GM19397 (cell line): ENCODE results near the gene SCN2A.

ENCODE experiments used
- ATAC-seq: cut with Tn5 transposase; IDR thresholded peaks from one replicate; pipeline ENCODE4 v1.9.1; 2021; ENCODE audit warnings: mild to moderate bottlenecking, moderate library complexity; ENCODE audit not compliant: unreplicated experiment

SCN2A gene

DNA sequence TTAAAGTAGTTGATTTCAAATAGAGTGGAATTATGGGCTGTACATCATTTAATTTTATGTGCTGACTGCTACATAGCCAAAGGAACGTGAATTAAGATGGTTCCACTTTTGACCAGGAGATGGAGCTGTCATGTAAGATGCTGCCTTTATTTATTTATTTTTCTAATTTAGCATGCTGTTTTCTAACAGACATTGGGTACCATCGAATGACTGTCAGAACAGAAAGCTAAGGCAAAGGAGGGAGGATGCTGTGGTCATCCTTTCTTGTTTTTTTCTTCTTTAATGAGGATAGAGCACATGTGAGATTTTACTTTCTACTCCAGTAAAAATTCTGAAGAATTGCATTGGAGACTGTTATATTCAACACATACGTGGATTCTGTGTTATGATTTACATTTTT lies at the start of gene SCN2A:
Gene SCN2A, plus strand, starts transcription at position 185 of the 400 bp plus-strand sequence. CDS start 56,410 bp downstream, outside the sequence.
- ATAC-seq: peak; percentile 50

DNA sequence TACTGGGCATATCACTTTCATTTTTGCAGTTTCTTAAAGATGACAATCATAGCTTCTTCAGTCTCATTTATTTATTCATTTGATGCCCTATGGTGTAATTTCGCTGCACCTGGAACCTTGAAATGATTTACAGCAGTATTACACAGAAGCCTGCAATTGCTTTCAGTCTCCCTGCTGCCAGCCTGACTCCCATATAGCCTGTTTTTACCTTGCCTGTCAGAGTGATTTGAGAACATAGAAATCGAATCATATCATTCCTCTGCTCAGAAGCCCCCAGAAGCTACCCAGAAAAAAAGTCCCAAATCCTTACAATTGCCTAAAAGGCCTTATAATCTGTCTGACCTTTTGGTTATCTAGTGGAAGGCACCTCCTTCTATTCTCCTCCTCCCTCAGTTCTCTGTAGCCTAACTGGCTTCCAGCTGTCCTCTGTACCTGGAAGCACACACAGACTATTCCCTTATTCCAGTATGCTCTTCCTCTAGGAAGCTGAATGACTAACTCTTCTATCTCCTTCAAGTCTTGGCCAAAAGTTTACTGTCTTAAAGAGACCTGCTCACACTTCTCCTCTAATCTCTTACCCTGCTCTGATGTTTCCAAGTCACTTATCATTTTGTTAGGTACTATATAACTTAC lies 48.0 kb upstream of the SCN2A start:
- no peak for ATAC-seq

DNA sequence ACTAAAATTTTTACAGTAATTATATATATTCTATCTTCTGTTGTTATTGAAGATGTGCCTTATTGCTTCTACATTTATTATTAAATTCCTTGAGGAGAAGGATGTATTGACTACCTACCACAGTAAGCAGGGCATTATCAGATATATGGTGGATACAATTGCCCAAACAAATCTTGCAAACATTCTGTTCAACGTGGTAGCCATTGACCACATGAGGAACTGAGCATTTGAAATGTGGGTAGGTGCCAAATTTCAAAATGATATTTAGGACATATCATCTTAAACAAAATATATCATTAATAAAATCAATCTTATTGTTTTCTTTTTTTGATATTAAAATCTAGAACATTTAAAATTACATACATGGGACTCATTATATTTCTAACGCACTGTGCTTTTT lies 46.5 kb upstream of the SCN2A start:
- no peak for ATAC-seq

DNA sequence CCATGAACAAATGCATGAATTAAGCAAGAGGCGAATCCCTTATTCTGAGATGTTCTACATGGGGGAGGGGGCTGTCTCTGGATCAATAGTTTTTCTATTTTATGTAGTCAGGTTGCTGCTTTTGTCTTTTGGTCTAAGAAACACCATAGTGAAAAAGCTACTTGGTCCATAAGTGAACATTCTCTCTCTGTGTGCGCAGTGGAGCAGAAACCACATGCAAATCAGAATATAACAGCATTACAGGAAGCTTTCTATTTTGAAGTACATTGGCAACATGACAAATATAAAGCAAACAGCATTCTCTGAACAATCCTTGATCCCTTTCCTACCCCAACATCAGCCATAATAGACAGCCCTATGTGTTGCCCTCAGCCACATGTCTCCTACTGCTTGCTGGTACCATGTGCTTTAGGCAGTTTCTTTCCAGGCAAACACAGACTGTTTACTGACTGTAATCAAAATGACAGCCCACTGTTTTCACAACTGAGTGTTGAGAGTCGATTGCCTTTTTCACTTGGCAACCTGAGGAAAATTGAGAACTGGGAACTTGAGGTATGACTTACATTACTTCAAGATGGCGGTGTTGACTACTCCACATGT lies 45.9 kb upstream of the SCN2A start:
- peak; percentile 97 for ATAC-seq

DNA sequence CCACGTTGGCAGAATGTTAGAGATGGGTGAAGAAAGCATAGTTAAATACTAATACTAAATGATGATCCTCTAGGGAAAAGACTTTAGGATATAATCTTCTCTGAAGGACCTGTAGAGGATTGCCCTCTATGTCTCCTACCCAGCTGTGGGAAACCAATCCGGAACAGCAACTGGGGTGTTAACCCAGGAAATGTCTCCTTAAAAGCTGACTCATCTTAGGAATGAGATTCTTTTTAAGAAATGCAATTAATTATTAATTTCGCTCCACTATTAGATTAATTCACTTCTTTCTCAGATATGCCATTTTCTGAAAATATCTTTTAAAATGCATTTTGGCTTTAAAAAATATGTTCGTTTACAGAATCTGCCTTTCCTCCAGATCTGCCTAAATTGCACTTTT lies 42.8 kb upstream of the SCN2A start:
- no peak for ATAC-seq

DNA sequence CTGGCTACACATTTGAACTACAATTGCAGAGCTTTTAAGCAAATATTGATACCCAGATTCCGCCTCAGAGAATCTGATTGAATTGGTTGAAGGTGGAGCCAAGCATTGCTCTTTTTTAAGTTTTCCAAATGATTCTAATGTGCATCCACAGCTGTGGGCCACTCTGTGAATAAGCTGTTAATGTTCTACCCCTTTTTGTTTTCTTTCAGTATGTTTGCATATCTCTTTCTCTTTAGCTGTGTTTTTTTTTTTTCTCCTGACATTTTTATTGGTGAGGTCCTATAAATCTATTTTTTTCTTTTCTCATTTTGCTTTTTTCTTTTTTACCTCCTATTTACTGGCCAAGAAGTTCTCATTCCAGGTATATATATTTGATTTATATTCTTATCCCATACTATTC lies 41.9 kb upstream of the SCN2A start:
- ATAC-seq: no peak

DNA sequence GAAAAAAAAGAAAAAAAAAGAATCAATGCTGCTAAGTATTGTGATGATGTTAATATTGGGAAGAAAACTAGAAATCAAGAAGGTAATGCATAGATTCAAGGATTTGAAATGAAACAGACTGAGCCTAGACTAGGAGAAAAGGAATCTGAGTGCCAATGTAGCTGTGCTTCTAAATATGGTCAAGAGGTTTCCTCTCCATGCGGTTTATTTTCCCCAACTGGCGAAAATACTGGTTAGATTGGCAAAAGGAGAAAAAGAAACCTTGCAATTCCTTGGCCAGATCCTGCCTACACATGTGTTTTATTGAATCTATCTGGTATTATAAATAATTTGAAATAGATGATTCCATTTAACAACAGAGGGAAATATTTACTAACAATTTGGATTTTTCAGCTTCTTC lies 41.0 kb upstream of the SCN2A start:
- ATAC-seq: no peak

DNA sequence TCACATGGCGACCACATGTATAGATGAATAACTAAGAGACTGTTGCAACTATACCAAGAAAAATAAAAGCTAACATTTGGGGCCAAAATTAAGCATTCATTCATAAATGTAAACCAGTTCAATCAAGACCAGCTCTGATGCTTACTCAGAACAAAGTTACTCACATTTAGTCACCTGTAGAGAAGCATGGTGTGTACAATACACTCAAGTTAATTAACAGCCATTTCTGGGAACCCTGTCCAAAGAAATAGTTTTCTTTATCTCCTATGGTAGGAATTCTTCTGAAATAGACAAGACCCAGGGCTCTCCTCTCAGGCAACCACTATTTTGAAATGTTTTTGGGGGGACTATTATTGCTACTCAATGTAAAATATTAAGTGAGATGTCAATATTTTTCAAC lies 37.0 kb upstream of the SCN2A start:
- no peak for ATAC-seq

DNA sequence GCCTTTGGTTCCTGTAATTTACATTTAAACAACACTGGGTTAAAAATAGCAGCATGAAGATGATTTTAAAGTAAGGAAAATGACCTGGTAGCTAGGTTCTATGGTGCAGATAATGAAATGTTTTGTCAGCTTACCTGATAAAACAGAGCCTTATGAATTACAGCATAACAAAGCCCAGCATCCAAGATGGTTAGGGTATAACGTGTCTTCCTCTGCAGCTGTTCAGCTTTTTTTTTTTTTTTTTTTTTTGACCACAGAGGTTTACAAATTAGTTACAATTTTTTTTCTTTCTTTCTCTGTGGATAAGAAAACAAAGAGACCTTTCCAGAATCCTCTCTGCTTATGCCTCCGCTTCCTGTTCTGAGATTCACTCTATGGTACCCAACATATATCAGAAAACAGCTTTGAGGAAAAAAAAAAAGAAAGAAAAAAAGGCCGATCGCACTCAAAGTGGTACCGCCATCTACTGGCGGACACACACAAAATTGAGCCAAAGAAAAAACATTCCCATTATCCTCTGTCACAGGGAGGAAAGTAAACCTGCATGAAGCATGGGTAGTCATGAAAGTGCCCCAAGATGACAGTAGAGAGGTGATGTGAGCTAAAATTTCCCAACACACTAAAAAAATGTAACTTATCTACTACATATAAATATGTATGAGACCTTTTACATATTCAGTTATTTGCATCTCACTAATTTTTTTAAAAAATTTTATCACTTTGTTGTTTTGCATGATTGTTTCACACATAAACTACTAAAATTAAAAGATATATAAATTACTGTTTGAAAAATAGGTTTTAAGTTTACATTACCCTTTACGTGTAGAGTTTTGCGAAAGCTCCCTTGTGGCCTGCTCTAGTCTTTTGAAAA lies 35.3 kb upstream of the SCN2A start, which contains the start of gene SCN3A:
Gene SCN3A, minus strand, starts transcription at position 362 of the 871 bp plus-strand sequence. CDS start 27,656 bp downstream, outside the sequence.
- no peak for ATAC-seq

DNA sequence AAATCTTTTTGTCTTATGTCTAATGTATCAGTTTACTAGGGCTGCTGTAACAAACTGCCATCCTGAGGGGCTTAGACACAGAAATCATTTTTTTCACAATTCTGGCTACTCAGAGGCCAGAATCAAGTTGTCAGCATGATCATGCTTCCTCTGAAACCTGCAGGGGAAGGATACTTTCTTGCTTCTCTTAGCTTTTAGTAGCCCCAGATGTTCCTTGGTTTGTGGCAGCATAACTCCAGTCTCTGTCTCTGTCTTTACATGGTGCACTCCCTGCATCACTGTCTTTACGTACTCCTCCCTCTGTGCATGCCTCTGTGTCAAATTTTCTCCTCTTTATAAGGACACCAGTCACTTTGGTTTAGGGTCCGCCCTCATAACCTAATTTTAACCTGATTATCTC lies 33.3 kb upstream of the SCN2A start:
- no peak for ATAC-seq

DNA sequence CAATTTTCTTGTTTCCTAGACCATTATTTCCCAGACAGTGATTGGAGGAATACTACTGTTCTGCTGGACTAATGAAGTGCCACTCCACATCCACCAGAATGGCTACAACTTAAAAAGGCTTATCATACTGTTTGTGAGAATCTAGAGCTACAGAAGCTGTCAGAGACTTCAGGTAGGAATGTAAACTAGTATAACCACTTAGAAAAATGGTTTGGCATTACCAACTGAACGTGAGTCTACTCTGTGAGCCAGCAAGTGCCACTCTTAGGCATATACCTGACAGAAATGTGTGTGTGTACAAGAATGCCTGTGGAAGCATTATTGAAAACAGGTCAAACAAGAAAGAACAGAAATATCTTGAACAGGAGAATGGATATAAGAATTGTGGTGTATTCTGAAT lies 31.1 kb upstream of the SCN2A start:
- ATAC-seq: no peak

DNA sequence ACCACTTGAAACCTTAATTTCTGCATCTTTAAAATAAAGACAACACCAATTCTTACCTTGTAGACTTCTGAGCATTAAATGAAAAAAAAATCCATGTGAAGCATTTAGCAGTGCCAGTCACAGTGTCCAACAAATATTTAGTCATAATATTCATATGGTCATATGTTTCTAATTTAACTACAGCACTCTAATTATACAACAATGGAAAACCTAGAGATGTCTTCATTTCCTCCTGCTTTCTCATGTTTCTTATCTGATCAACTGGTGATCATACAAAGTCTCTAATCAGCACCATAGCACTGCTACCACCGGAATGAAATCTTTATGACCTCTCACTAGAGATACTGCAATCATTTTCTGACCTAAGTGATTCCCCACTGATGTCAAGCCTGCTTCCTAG lies 25.1 kb upstream of the SCN2A start:
- no peak for ATAC-seq

DNA sequence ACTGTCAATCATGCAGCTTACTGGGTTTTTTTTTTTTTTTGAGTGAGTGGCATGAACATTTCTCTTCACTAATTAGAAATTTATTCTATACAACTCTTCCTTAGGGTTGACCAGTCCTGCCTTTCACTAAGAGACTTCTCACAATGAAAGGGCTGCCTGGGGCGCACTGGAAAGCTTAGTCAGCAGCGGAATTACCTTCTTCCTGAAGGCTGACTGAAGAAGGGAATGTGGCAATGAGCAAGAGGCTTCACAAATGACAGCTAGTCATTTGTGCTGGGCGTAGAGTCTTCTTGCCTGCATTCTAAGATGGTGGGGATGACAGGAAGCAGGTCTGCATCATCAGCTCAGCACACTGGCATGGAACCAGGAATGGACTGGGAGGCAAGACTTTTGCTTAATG lies 19.7 kb upstream of the SCN2A start:
- no peak for ATAC-seq

DNA sequence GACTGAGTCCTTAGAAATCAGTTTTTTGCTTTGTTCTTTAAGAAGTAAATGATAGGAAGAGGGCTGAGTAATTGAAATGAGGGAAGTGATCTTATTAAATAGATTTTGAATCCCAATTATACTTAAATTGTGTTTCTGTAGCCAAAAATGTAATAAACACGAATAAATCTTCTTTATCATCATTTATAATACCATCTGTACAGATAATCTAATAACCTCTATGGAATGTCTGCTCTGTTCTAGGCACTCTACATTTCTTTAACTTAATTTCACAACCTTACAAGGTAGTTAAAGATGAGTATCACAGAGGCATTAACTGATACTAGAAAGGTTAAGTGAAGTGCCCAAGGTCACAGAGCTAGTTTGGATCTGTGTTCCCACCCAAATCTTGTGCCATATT lies 14.3 kb upstream of the SCN2A start:
- no peak for ATAC-seq

DNA sequence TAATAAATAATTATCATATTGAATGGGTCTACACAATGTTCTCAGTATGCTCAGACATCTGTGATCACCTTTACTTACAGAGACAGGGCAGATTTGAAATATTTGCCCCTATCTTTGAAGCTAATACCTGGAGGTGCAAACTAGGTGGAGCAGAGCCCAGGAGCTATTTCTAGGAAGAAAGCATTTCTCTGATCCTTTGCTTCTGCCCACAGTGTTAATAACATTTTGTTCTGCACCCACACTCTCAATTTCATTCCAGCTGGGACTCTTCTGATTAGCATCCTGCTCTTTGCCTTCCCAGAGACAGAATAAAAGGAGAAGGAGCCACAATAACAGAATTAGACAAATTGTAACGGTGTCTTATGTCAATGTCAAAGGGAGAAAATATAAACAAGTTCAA lies 11.6 kb upstream of the SCN2A start:
- ATAC-seq: no peak

DNA sequence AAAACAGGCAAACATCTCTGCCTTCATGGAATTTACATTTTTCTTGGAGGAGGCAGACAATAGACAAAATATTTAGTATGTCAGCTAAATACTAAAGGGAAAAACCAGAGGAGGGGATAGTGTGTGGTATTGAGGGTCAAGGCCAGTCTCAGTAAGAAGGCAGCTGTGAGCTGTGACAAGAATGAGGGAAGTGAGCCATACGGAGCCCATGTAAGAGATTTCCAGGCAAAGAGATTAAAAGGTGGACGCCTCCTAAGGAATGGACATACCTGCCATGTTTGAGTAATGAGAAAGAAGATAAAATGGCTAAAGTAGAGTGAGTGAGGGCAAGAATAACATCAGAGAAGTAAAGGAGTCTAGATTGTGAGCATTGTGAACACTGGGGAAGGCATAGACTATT lies 2.2 kb upstream of the SCN2A start:
- no peak for ATAC-seq

DNA sequence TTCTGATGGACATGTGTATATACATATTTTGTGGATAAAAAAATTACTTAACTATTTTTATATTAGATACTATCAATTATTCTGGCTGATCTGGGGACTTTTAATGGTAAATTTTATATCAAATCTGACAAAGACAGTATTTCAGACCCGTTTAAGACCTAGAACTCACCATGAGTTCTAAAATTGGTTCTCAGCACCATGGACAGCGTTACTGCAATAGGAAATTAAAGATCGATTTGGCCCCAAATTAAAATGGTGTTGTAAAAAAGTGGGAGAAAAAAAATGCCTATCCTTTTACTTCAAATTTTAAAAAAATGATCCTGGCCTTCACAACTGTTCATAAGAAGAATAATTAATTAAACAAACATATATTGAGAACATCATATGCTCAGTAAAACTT lies 919 bp upstream of the SCN2A start:
- ATAC-seq: no peak

DNA sequence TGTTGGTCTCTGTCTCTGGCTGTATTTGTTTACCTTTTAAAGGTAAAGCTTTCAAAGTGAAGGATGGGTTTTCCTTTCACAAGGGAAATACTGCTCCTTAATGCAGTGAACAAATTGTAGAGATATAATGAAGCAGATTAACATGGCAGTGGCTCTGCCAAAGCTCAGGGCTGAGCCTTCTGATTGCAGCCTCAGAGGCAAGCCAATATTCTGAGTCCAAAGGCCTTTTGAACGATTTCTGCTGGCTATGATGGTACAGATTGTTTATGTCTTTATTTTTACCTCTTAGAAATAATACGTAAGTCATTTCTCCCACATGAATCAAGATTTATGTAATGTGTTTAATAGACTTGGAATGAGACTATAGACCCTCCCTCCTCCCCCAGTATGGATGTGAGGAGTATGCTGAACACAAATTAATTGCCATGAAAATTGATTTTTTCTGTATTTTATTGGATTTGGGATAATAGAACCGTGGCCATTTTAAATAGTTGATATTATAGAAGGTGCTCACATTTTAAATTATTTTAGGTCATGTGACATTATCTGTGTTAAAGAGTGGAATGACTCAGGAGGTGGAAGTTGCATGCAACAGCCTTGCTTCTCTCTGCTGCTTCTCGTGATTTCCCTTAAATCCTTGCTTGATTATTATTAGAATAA lies 772 bp downstream of the SCN2A start:
- no peak for ATAC-seq

DNA sequence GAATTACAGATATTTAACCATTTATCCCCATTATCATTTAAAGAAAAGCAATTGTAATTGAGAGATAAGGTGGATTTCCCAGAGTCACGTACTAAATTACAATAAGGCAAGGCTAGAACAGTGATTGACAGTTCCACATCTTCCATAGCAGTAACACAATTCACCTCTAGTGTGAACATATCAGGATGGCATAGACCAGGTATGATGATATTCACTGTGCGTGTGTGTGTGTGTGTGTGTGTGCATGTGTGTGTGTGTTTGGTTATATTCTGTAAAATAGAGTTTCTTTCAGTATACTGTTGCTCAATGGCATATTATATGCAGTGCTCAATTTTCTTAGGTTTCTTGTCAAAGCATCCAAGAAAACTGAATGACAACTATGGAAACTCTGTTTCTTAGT lies 1.7 kb downstream of the SCN2A start:
- ATAC-seq: no peak

DNA sequence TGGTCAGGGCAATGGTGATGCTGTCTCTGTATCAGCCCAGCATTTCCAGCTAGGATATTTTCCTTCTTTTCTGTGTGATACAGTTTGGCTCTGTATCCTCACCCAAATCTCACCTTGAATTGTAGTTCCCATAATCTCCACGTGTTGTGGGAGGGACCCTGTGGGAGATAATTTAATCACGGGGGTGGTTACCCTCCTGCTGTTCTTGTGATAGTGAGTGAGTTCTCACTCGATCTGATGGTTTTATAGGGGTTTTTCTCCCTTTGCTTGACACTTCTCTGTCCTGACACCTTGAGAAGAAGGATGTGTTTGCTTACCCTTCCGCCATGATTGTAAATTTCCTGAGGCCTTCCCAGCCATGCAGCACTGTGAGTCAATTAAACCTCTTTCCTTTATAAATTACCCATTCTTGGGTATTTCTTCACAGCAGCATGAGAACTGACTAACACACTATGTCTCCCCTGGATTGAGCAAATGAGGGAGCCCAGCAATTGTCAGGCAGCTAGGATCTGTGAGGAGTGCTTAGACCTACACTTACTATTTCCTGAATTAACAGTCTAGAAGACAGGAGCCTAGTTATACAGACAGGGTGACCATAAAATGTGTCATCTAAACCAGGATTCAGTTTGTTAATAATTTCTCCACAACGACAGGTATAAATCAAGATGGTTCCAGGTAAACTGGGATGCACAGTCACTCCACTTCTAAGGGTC lies 6.0 kb downstream of the SCN2A start:
- no peak for ATAC-seq

DNA sequence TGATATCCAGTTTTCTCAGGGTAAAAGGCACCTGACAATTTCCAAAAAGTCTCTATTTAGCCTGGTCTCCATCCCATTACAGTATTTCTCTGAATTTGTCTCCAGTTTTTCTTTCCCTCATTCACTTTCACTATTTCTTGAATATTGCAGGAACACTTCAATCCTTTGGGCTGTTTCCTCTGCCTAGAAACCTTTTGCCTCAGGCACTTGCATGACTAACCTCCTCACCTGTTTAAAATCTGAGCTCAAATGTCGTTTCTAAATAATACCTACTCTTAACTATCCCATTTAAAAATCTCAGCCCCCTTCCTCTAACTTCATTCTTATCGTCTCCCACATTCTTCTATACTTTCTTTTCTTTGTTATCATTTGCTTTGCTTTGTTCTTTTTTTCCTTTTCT lies 9.0 kb downstream of the SCN2A start:
- no peak for ATAC-seq
